ENCODE data around the gene XCL1. TPM values are rescaled to one million over a fixed set of nuclear protein-coding genes. Genes with fewer than 3 reads are reported as not detected.
"Not testable (repeated sequence)": the region's sequence is repeated elsewhere in the genome, so short reads cannot be mapped to it uniquely, and the experiment has no call there.

XCL1 gene
- 0.06 TPM for total RNA-seq (2013)
- polyA plus RNA-seq: under 1 TPM in 1 of 3 donors, not detected in 2; 0.07 TPM
- polyA minus RNA-seq: not detected in 2 replicates
- 0 to 0.46 (median 0) reads per million in 11 experiments for total RNA-seq

DNA sequence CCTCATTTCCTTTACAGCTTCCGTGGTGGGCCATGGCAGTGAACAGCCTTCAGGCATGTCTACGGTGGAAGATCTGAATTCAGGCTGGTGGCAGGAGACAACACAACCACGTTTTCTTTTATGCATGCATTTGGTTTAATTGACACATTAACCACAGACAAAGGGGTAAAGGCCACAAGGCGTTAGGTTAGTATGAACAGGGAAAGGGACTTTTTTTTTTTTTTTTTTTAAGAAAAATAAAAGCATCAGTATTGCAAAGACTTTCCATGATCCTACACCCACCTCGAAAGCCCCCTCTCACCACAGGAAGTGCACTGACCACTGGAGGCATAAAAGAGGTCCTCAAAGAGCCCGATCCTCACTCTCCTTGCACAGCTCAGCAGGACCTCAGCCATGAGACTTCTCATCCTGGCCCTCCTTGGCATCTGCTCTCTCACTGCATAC, at the start of gene XCL1:
Gene XCL1 (plus strand): TSS at position 361 of the 444 bp plus-strand sequence. CDS start 33 bp downstream, at position 394.
- not testable (repeated sequence) for H3K4me1 ChIP-seq (ENCODE audit: control insufficient read depth in 1 of 2, insufficient read depth in 2 of 2, low read length in 2 of 2); H3K27me3 ChIP-seq (ENCODE audit: control insufficient read depth in 2 of 2, insufficient read depth in 2 of 2, low read length in 2 of 2); H3K27ac ChIP-seq (ENCODE audit: low read depth in 1 of 2, low read length in 2 of 2); H4K20me1 ChIP-seq (ENCODE audit: insufficient read depth, low read length); H3K36me3 ChIP-seq (replicated peaks in 1 of 2; ENCODE audit: control insufficient read depth in 1 of 2, insufficient read depth in 2 of 2, low read length in 2 of 2); H3K9ac ChIP-seq (ENCODE audit: insufficient read depth, low read length, poor library complexity, severe bottlenecking); H3K36me3 Mint-ChIP-seq; H3K4me3 Mint-ChIP-seq; H3K27me3 Mint-ChIP-seq (ENCODE audit: low read depth in 3 of 3); H3K4me2 ChIP-seq (replicated peaks; ENCODE audit: extremely low read depth, low read length, poor library complexity, severe bottlenecking); H3K9me3 Mint-ChIP-seq; H3K9me3 ChIP-seq (replicated peaks in 1 of 2; ENCODE audit: control insufficient read depth in 1 of 2, insufficient read depth in 1 of 2, low read length in 2 of 2); H3K4me1 Mint-ChIP-seq; H3K27ac Mint-ChIP-seq; DNase-seq; H2AFZ ChIP-seq (ENCODE audit: insufficient read depth, low read depth, low read length, poor library complexity, severe bottlenecking); H3K79me2 ChIP-seq (ENCODE audit: insufficient read depth, low read length); H3K4me3 ChIP-seq (replicated peaks in 1 of 3; ENCODE audit: low read depth in 2 of 3, low read length in 3 of 3)
- WGBS (ENCODE audit: insufficient coverage): no CpG with 5 or more reads among the region's 6 CpGs
- intact Hi-C loops (cut with micrococcal nuclease): loop anchor here (10.0 kb wide), 1 partner anchor 231 kb away; no protein-coding TSS in a partner anchor

GRCh38 chr1:168529518-168529917, 46.9 kb upstream of the XCL1 start:
- Histone ChIP-seq H3K4me3 (replicated peaks in 1 of 3; ENCODE audit: low read depth in 2 of 3, low read length in 3 of 3) (peak overlapping the region in 1 of 3 experiments; percentile 27), H3K4me1 (ENCODE audit: control insufficient read depth in 1 of 2, insufficient read depth in 2 of 2, low read length in 2 of 2) (peaks cover 32 to 38% of the 10 kb centered on the region in 2 donors), H3K79me2 (ENCODE audit: insufficient read depth, low read length) (no peaks in the 10 kb centered on the region), H3K27ac (ENCODE audit: low read depth in 1 of 2, low read length in 2 of 2) (peak overlapping the region; percentile 17 to 63), H3K9ac (ENCODE audit: insufficient read depth, low read length, poor library complexity, severe bottlenecking) (no peak overlapping the region), H3K9me3 (replicated peaks in 1 of 2; ENCODE audit: control insufficient read depth in 1 of 2, insufficient read depth in 1 of 2, low read length in 2 of 2) (no peaks in the 10 kb centered on the region), H3K4me2 (replicated peaks; ENCODE audit: extremely low read depth, low read length, poor library complexity, severe bottlenecking) (peak overlapping the region; percentile 39), H2AFZ (ENCODE audit: insufficient read depth, low read depth, low read length, poor library complexity, severe bottlenecking) (no peak overlapping the region), H4K20me1 (ENCODE audit: insufficient read depth, low read length) (no peaks in the 10 kb centered on the region), H3K36me3 (replicated peaks in 1 of 2; ENCODE audit: control insufficient read depth in 1 of 2, insufficient read depth in 2 of 2, low read length in 2 of 2) (no peaks in the 10 kb centered on the region), H3K27me3 (ENCODE audit: control insufficient read depth in 2 of 2, insufficient read depth in 2 of 2, low read length in 2 of 2) (no peaks in the 10 kb centered on the region)
- no peak for TF ChIP-seq CTCF (IDR thresholded peaks at IDR 0.05)
- H3K4me3 Mint-ChIP-seq: peak overlapping the region in 1 of 2 donors; percentile 41
- H3K27ac Mint-ChIP-seq: peak overlapping the region; percentile 65 to 88 (median 81)
- no CpG with 5 or more reads among the region's 1 CpG for WGBS (ENCODE audit: insufficient coverage)
- peaks cover 39% of the 10 kb centered on the region for H3K4me1 Mint-ChIP-seq
- peaks cover 0 to 5% (median 0%) of the 10 kb centered on the region in 7 donors for H3K9me3 Mint-ChIP-seq
- DNase-seq: peak in 2 of 3 donors; percentile 35 to 62
- no peaks in the 10 kb centered on the region for H3K27me3 Mint-ChIP-seq (ENCODE audit: low read depth in 3 of 3)
- intact Hi-C loops (cut with micrococcal nuclease): no loop called here
- no peaks in the 10 kb centered on the region for H3K36me3 Mint-ChIP-seq
